H9 (cell line): ENCODE data around the gene KEL. TPM values are rescaled to one million over a fixed set of nuclear protein-coding genes. Genes with fewer than 3 reads are reported as not detected.

Experiments
- DNase-seq: peaks from one replicate; pipeline ENCODE4 v3.0.0-alpha.2; 2017
- H2AFZ ChIP-seq: one replicate; pipeline ENCODE4 v1.6.1; 2013; ENCODE audit warnings: mild to moderate bottlenecking, low read length, control low read depth, moderate library complexity
- H2AK5ac ChIP-seq: 2 replicates; pipeline ENCODE4 v1.6.1; 2013; ENCODE audit warnings: low read length, control low read depth, mixed read lengths; ENCODE audit not compliant: insufficient read length
- H2BK120ac ChIP-seq: one replicate; pipeline ENCODE4 v1.6.1; 2013; ENCODE audit warnings: low read depth, mild to moderate bottlenecking, low read length, control low read depth, inconsistent platforms; ENCODE audit not compliant: poor library complexity, severe bottlenecking
- H2BK12ac ChIP-seq: 2 replicates; pipeline ENCODE4 v1.6.1; 2013; ENCODE audit warnings: low read length, control low read depth, mixed read lengths, low read depth; ENCODE audit not compliant: insufficient read length
- H2BK15ac ChIP-seq: 2 replicates; pipeline ENCODE4 v1.6.1; 2013; ENCODE audit warnings: low read depth, low read length, control low read depth
- H2BK20ac ChIP-seq: one replicate; pipeline ENCODE4 v1.6.1; 2013; ENCODE audit warnings: low read depth, mild to moderate bottlenecking, low read length, control low read depth, inconsistent platforms; ENCODE audit not compliant: poor library complexity, severe bottlenecking
- H2BK5ac ChIP-seq: 2 replicates; pipeline ENCODE4 v1.6.1; 2013; ENCODE audit warnings: low read length, control low read depth, mixed read lengths; ENCODE audit not compliant: insufficient read length
- H3K14ac ChIP-seq: 2 replicates; pipeline ENCODE4 v1.6.1; 2013; ENCODE audit warnings: low read length, control low read depth; ENCODE audit not compliant: insufficient read depth
- H3K18ac ChIP-seq: 2 replicates; pipeline ENCODE4 v1.6.1; 2013; ENCODE audit warnings: low read depth, mild to moderate bottlenecking, mixed read lengths, low read length, control low read depth; ENCODE audit not compliant: insufficient read length
- H3K23ac ChIP-seq: 2 replicates; pipeline ENCODE4 v1.6.1; 2013; ENCODE audit warnings: low read length, control low read depth, mixed read lengths, low read depth; ENCODE audit not compliant: insufficient read length
- H3K23me2 ChIP-seq: 2 replicates; pipeline ENCODE4 v1.6.1; 2013; ENCODE audit warnings: low read depth, mild to moderate bottlenecking, mixed read lengths, low read length, control low read depth; ENCODE audit not compliant: insufficient read length, poor library complexity, severe bottlenecking
- H3K27ac ChIP-seq: 2 replicates; pipeline ENCODE4 v1.5.1; 2013; ENCODE audit warnings: low read length, control low read depth, mixed read lengths, low read depth; ENCODE audit not compliant: insufficient read length
- H3K27me3 ChIP-seq: 2 replicates; pipeline ENCODE4 v1.6.1; 2013; ENCODE audit warnings: low read length, control low read depth, inconsistent platforms; ENCODE audit not compliant: insufficient read depth
- H3K4ac ChIP-seq: 2 replicates; pipeline ENCODE4 v1.6.1; 2013; ENCODE audit warnings: low read depth, mild to moderate bottlenecking, control low read depth, inconsistent platforms, low read length, moderate library complexity
- H3K4me1 ChIP-seq: 2 replicates; pipeline ENCODE4 v1.6.1; 2013; ENCODE audit warnings: low read length, control low read depth, inconsistent platforms; ENCODE audit not compliant: insufficient read depth
- H3K4me2 ChIP-seq: 2 replicates; pipeline ENCODE4 v1.6.1; 2013; ENCODE audit warnings: low read length, control low read depth, mixed read lengths; ENCODE audit not compliant: insufficient read length, insufficient read depth
- H3K56ac ChIP-seq: 2 replicates; pipeline ENCODE4 v1.6.1; 2013; ENCODE audit warnings: low read depth, mild to moderate bottlenecking, mixed read lengths, low read length, control low read depth; ENCODE audit not compliant: insufficient read length
- H3K79me1 ChIP-seq: 2 replicates; pipeline ENCODE4 v1.6.1; 2013; ENCODE audit warnings: low read depth, mild to moderate bottlenecking, moderate library complexity, low read length, control low read depth, inconsistent platforms; ENCODE audit not compliant: insufficient read depth, poor library complexity, severe bottlenecking
- H3K79me2 ChIP-seq: 2 replicates; pipeline ENCODE4 v1.6.1; 2013; ENCODE audit warnings: low read length, control low read depth, inconsistent platforms; ENCODE audit not compliant: insufficient read depth
- H3K9ac ChIP-seq: 2 replicates; pipeline ENCODE4 v1.6.1; 2013; ENCODE audit warnings: low read length, control low read depth, mixed read lengths; ENCODE audit not compliant: insufficient read length; ENCODE audit errors: extremely low read depth
- H3K9me3 ChIP-seq: one replicate; pipeline ENCODE4 v1.6.1; 2013; ENCODE audit warnings: low read depth, low read length, inconsistent platforms; ENCODE audit not compliant: control insufficient read depth
- H3T11ph ChIP-seq: one replicate; pipeline ENCODE4 v1.6.1; 2013; ENCODE audit warnings: mild to moderate bottlenecking, low read length, control low read depth, inconsistent platforms
- H4K20me1 ChIP-seq: one replicate; pipeline ENCODE4 v1.6.1; 2013; ENCODE audit not compliant: control insufficient read depth, insufficient read length, insufficient read depth
- H4K5ac ChIP-seq: 2 replicates; pipeline ENCODE4 v1.6.1; 2013; ENCODE audit warnings: low read depth, mild to moderate bottlenecking, mixed read lengths, low read length, control low read depth; ENCODE audit not compliant: insufficient read length
- H4K8ac ChIP-seq: replicated peaks from 2 replicates; pipeline ENCODE4 v1.6.1; 2013; ENCODE audit warnings: low read length, control low read depth, mixed read lengths, low read depth; ENCODE audit not compliant: insufficient read length
- H4K91ac ChIP-seq: 2 replicates; pipeline ENCODE4 v1.6.1; 2013; ENCODE audit warnings: low read depth, mild to moderate bottlenecking, moderate library complexity, mixed read lengths, low read length, control low read depth; ENCODE audit not compliant: insufficient read length
- H3K27ac Mint-ChIP-seq, 3 experiments: 2 replicates in 2 of 3; 3 replicates in 1 of 3; pipeline ENCODE4 v1.8.0; 2020 to 2021; ENCODE audit warnings: mixed read lengths in 3 of 3, mild to moderate bottlenecking in 1 of 3, moderate library complexity in 1 of 3
- H3K27me3 Mint-ChIP-seq: 2 replicates; pipeline ENCODE4 v1.8.0; 2021; ENCODE audit warnings: low read depth, mild to moderate bottlenecking, moderate library complexity, mixed read lengths
- H3K36me3 Mint-ChIP-seq, 3 experiments: 2 replicates in 2 of 3; 3 replicates in 1 of 3; pipeline ENCODE4 v1.8.0; 2020 to 2021; ENCODE audit warnings: low read depth in 3 of 3, mixed read lengths in 3 of 3; ENCODE audit not compliant: insufficient read depth in 1 of 3
- H3K4me1 Mint-ChIP-seq, 2 experiments: 2 replicates each; pipeline ENCODE4 v1.8.0; 2020; ENCODE audit warnings: mixed read lengths in 2 of 2
- H3K4me3 Mint-ChIP-seq, 2 experiments: 2 replicates in 1 of 2; 3 replicates in 1 of 2; pipeline ENCODE4 v1.8.0; 2020 to 2021; ENCODE audit warnings: mild to moderate bottlenecking in 2 of 2, mixed read lengths in 2 of 2, moderate library complexity in 1 of 2
- H3K9me3 Mint-ChIP-seq, 2 experiments: 2 replicates in 1 of 2; 3 replicates in 1 of 2; pipeline ENCODE4 v1.8.0; 2020; ENCODE audit warnings: mild to moderate bottlenecking in 2 of 2, mixed read lengths in 2 of 2, moderate library complexity in 1 of 2
- WGBS: extraction: QIAGEN DNeasy Blood & Tissue Kit; methylation state at CpG from one replicate; pipeline ENCODE4 v1.1.7; 2013; ENCODE audit warnings: missing lambda C conversion rate, low lambda C conversion rate, mixed read lengths; ENCODE audit not compliant: insufficient read length; ENCODE audit errors: extremely low coverage; 5-methylcytosine and 5-hydroxymethylcytosine counted together
- total RNA-seq: library from RNA; stranded (reverse); gene quantifications from 2 replicates; pipeline ENCODE4 v1.2.1, GENCODE V29; 2021
- TF ChIP-seq, protein P1 (sequence below): fragments of 200-600 bp; sonication (generic); conservative IDR thresholded peaks from 3 replicates; pipeline ENCODE4 v1.8.0; 2021; ENCODE audit warnings: antibody characterized with exemption, mild to moderate bottlenecking

KEL gene
- total RNA-seq, 1 experiment from 2014 or later: 1.5 TPM

DNA sequence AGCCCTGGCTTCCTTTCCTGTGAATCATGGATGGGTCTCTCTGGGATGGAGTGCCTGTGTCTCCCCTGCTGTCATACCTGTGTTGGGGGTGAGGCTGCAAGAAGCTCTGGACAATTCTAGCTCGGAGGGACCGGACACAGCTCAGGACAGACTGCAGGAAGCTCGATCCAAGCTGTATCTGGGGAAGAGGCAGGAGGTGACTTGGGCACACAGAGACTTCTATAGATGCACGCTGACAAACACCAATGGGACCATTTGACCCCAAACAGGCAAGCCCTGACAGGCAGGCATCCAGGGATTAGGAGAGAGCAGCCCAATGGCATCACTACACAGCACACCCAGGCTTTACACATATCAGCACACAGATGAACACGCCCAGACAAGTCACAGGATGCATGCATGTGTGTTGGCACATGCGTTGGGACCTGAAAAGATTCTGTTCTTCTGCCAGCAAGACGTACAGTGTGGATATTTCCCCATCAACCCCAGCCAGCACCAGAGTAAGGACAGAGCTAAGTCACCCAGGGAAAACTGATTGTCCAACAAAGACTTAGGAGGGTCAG, 18.4 kb downstream of the KEL start:
- no peaks in the 10 kb centered on the region for H3K27me3 ChIP-seq
- H3K4me2 ChIP-seq: no peak overlapping the region
- H3K9me3 ChIP-seq: no peaks in the 10 kb centered on the region
- H3K79me2 ChIP-seq: no peaks in the 10 kb centered on the region
- H4K8ac ChIP-seq: no peak overlapping the region
- H3K9ac ChIP-seq: no peak overlapping the region
- H3K27ac ChIP-seq: no peak overlapping the region
- H3K4me1 ChIP-seq: no peaks in the 10 kb centered on the region
- no peak overlapping the region for H3K4me3 Mint-ChIP-seq
- no peaks in the 10 kb centered on the region for H4K20me1 ChIP-seq
- no peak overlapping the region for H2AFZ ChIP-seq
- no peak overlapping the region for H2AK5ac ChIP-seq
- H3K56ac ChIP-seq: no peak overlapping the region
- H4K91ac ChIP-seq: no peak overlapping the region
- peaks cover 0 to 6% of the 10 kb centered on the region in 2 experiments; a peak in 2 of 4 replicates for H3K4me1 Mint-ChIP-seq
- no peak overlapping the region for H2BK12ac ChIP-seq
- no peaks in the 10 kb centered on the region for H3K9me3 Mint-ChIP-seq
- H3K79me1 ChIP-seq: no peaks in the 10 kb centered on the region
- H2BK120ac ChIP-seq: no peak overlapping the region
- H2BK15ac ChIP-seq: no peak overlapping the region
- H3T11ph ChIP-seq: no peak overlapping the region
- no CpG with 5 or more reads among the region's 7 CpGs for WGBS
- DNase-seq: no peak
- TF ChIP-seq, protein P1, sequence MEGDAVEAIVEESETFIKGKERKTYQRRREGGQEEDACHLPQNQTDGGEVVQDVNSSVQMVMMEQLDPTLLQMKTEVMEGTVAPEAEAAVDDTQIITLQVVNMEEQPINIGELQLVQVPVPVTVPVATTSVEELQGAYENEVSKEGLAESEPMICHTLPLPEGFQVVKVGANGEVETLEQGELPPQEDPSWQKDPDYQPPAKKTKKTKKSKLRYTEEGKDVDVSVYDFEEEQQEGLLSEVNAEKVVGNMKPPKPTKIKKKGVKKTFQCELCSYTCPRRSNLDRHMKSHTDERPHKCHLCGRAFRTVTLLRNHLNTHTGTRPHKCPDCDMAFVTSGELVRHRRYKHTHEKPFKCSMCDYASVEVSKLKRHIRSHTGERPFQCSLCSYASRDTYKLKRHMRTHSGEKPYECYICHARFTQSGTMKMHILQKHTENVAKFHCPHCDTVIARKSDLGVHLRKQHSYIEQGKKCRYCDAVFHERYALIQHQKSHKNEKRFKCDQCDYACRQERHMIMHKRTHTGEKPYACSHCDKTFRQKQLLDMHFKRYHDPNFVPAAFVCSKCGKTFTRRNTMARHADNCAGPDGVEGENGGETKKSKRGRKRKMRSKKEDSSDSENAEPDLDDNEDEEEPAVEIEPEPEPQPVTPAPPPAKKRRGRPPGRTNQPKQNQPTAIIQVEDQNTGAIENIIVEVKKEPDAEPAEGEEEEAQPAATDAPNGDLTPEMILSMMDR: no peak
- no peak overlapping the region for H3K14ac ChIP-seq
- H3K23ac ChIP-seq: no peak overlapping the region
- H3K23me2 ChIP-seq: no peaks in the 10 kb centered on the region
- H3K27ac Mint-ChIP-seq: no peak overlapping the region; a peak in 2 of 7 replicates
- H3K36me3 Mint-ChIP-seq: peaks cover 0 to 3% (median 0%) of the 10 kb centered on the region in 3 experiments; a peak in 2 of 7 replicates
- H2BK5ac ChIP-seq: no peak overlapping the region
- no peak overlapping the region for H3K18ac ChIP-seq
- H2BK20ac ChIP-seq: no peak overlapping the region
- H3K4ac ChIP-seq: no peak overlapping the region
- peaks cover 6% of the 10 kb centered on the region; the same call in 1 of the 2 replicates for H3K27me3 Mint-ChIP-seq
- no peak overlapping the region for H4K5ac ChIP-seq
